Endothelial cell of umbilical vein (primary cell): ENCODE data around the gene LRRC56. TPM values are rescaled to one million over a fixed set of nuclear protein-coding genes. Genes with fewer than 3 reads are reported as not detected.

Experiments used
- BruUV-seq: library from RNA; stranded (reverse); fragments of 400-500 nt; replicated peaks from 2 replicates; lab custom pipeline; 2021; lab: Mats Ljungman, UMichigan
- CTCF ChIA-PET: fragments of 300-600, 350-600 bp; sonication (Branson Sonifier 250); formaldehyde crosslinking; loops from one replicate; lab custom pipeline; 2021; ENCODE audit warnings: antibody characterized with exemption, inconsistent platforms; lab: Charles Lee
- POLR2A ChIA-PET: fragments of 300-600, 350-600 bp; sonication (Branson Sonifier 250); formaldehyde crosslinking; loops from one replicate; lab custom pipeline; 2021; ENCODE audit warnings: antibody characterized with exemption, inconsistent platforms; lab: Charles Lee
- DNase-seq: peaks from one replicate; pipeline ENCODE4 v3.0.0-alpha.2; 2011; ENCODE audit warnings: low read depth, low spot score
- FAIRE-seq: peaks from 2 replicates; lab custom pipeline; 2011; peaks lifted over from hg19 to GRCh38; lab: Jason Lieb, UNC
- H2AFZ ChIP-seq: 2 replicates; pipeline ENCODE4 v1.6.0; 2012; ENCODE audit warnings: low read depth, low read length, control low read depth, inconsistent platforms
- H3K27ac ChIP-seq: 2 replicates; pipeline ENCODE4 v1.5.1; 2011; ENCODE audit warnings: low read depth, mild to moderate bottlenecking, control low read depth, low read length, moderate library complexity; ENCODE audit not compliant: insufficient read depth
- H3K27me3 ChIP-seq, 2 experiments: 2 replicates each; pipeline versions ENCODE4 v1.6.0 to v1.6.1; 2011; ENCODE audit warnings: low read length in 2 of 2, mixed read lengths in 1 of 2; ENCODE audit not compliant: control insufficient read depth in 2 of 2, insufficient read depth in 2 of 2
- H3K36me3 ChIP-seq, 2 experiments: 2 replicates in 1 of 2; 3 replicates in 1 of 2; pipeline ENCODE4 v1.5.1; 2011; ENCODE audit warnings: low read length in 2 of 2, mild to moderate bottlenecking in 1 of 2, moderate library complexity in 1 of 2; ENCODE audit not compliant: control insufficient read depth in 2 of 2, insufficient read depth in 2 of 2; ENCODE audit errors: extremely low read depth in 1 of 2
- H3K4me1 ChIP-seq: 3 replicates; pipeline ENCODE4 v1.5.1; 2011; ENCODE audit warnings: mild to moderate bottlenecking, low read length; ENCODE audit not compliant: control insufficient read depth, insufficient read depth; ENCODE audit errors: extremely low read depth
- H3K4me2 ChIP-seq: 2 replicates; pipeline ENCODE4 v1.6.1; 2011; ENCODE audit warnings: low read length, control low read depth, mixed read lengths; ENCODE audit not compliant: insufficient read depth
- H3K4me3 ChIP-seq, 3 experiments: fragments of 200-600 bp in 1 of 3; sonication (generic), shearing (Covaris generic) in 1 of 3; replicated peaks in 1 of 3; 2 replicates each; pipeline ENCODE4 v1.5.1; 2011 to 2016; ENCODE audit warnings: control low read depth in 3 of 3, low read length in 3 of 3, mild to moderate bottlenecking in 2 of 3, inconsistent platforms in 1 of 3, low read depth in 1 of 3, moderate library complexity in 1 of 3; ENCODE audit not compliant: insufficient read depth in 1 of 3
- H3K79me2 ChIP-seq: 2 replicates; pipeline ENCODE4 v1.6.0; 2012; ENCODE audit warnings: low read length, inconsistent platforms; ENCODE audit not compliant: control insufficient read depth, insufficient read depth
- H3K9ac ChIP-seq: replicated peaks from 2 replicates; pipeline ENCODE3; 2011; ENCODE audit warnings: low read length, control low read depth; ENCODE audit not compliant: insufficient read depth; ENCODE audit errors: extremely low read depth
- H3K9me1 ChIP-seq: replicated peaks from 3 replicates; pipeline ENCODE4 v1.6.0; 2011; ENCODE audit warnings: mild to moderate bottlenecking, low read length; ENCODE audit not compliant: control insufficient read depth, insufficient read depth; ENCODE audit errors: extremely low read depth
- H3K9me3 ChIP-seq: replicated peaks from 2 replicates; pipeline ENCODE4 v1.5.1; 2012; ENCODE audit warnings: low read length, inconsistent platforms; ENCODE audit not compliant: control insufficient read depth, insufficient read depth
- H4K20me1 ChIP-seq: replicated peaks from 2 replicates; pipeline ENCODE3; 2011; ENCODE audit warnings: mild to moderate bottlenecking, low read length; ENCODE audit not compliant: control insufficient read depth, insufficient read depth; ENCODE audit errors: extremely low read depth
- EZH2 ChIP-seq: IDR thresholded peaks from 2 replicates; pipeline ENCODE4 v1.6.1; 2012; ENCODE audit warnings: borderline replicate concordance, low read depth, mild to moderate bottlenecking, moderate library complexity, low read length, inconsistent platforms; ENCODE audit not compliant: severe bottlenecking
- FOS ChIP-seq: IDR thresholded peaks from 2 replicates; pipeline ENCODE4 v1.6.1; 2011; ENCODE audit warnings: mild to moderate bottlenecking, low read length, moderate library complexity, borderline replicate concordance; ENCODE audit not compliant: insufficient read depth
- GATA2 ChIP-seq: IDR thresholded peaks from 2 replicates; pipeline ENCODE4 v1.7.0; 2011; ENCODE audit warnings: low read depth, mild to moderate bottlenecking, moderate library complexity, mixed read lengths, low read length; ENCODE audit not compliant: insufficient read length, insufficient read depth
- JUN ChIP-seq: IDR thresholded peaks from 2 replicates; pipeline ENCODE4 v1.6.1; 2011; ENCODE audit warnings: borderline replicate concordance, low read depth; ENCODE audit not compliant: insufficient read length, insufficient read depth
- MYC ChIP-seq: IDR thresholded peaks from one replicate; pipeline ENCODE4 v1.6.1; 2011; ENCODE audit warnings: mild to moderate bottlenecking, low read depth, low read length
- POLR2A ChIP-seq: IDR thresholded peaks from 2 replicates; pipeline ENCODE4 v1.6.1; 2012; ENCODE audit warnings: low read depth, mild to moderate bottlenecking, control low read depth, low read length
- POLR2AphosphoS5 ChIP-seq: IDR thresholded peaks from 2 replicates; pipeline ENCODE4 v1.6.1; 2012; ENCODE audit warnings: low read depth, mild to moderate bottlenecking, control low read depth, low read length, moderate library complexity; ENCODE audit not compliant: insufficient read depth
- dilution Hi-C: fragments of 300-500 bp; cut with MboI; formaldehyde crosslinking; loops from one replicate; pipeline ENCODE4 v1.15.0; 2019; ENCODE audit warnings: low sequenced_read_pairs; ENCODE audit not compliant: extremely low pct_ligation_motif_present
- intact Hi-C: fragments of 100-400 bp; cut with micrococcal nuclease; formaldehyde crosslinking; loops from one replicate; pipeline ENCODE4 v1.10.0; 2022
- polyA plus RNA-seq, 4 experiments: library from polyadenylated mRNA; depleted of rRNA in 3 of 4; stranded (reverse) in 3 of 4; unstranded in 1 of 4; fragments of >200 nt; gene quantifications; 2 replicates each; pipeline versions ENCODE4 v1.2.1 to v1.2.3, GENCODE V29; 2011 to 2012; ENCODE audit warnings: missing spikeins in 1 of 4
- total RNA-seq: library from RNA; stranded (reverse); gene quantifications from 2 replicates; pipeline ENCODE4 v1.2.3, GENCODE V29; 2021
- TF ChIP-seq, protein P1 (sequence below), 2 donors: IDR thresholded peaks; 1 replicate in 1 of 2; 2 replicates in 1 of 2; pipeline ENCODE4 v1.5.1; 2011; ENCODE audit warnings: low read length in 2 of 2, mild to moderate bottlenecking in 2 of 2, moderate library complexity in 2 of 2, control low read depth in 1 of 2, inconsistent platforms in 1 of 2, low read depth in 1 of 2; ENCODE audit not compliant: insufficient read depth in 1 of 2; ENCODE audit errors: extremely low read depth in 1 of 2
- TF ChIP-seq, protein P2 (sequence below): IDR thresholded peaks from 2 replicates; pipeline ENCODE4 v1.6.1; 2011; ENCODE audit not compliant: insufficient read depth, insufficient read length

The LRRC56 gene
- total and polyA plus RNA-seq, 2 donors (not counting 3 experiments of a cell fraction or from before 2014, with no cell fraction given): 0.47 to 0.55 TPM

DNA sequence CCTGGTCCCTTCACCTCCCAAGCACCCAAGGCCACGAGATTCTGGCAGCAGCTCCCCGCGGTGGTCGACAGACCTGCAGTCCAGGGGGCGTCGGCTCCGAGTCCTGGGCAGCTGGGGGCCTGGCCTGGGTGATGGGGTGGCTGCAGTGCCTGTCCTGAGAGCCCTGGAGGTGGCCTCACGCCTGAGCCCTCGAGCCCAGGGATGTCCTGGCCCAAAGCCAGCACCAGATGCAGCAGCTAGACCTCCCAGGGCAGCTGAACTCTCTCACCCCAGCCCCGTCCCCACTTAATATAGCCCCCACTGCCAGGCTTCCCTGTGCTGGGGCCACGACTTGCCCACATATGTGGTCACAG lies 16.6 kb downstream of the LRRC56 start:
- intact Hi-C loops (no loop called here), dilution Hi-C loops (no loop called here)
- Histone ChIP-seq H3K9me1 (no peaks in the 10 kb centered on the region), H3K79me2 (no peaks in the 10 kb centered on the region), H2AFZ (no peak overlapping the region), H3K27me3 (peaks cover 13 to 21% of the 10 kb centered on the region in 2 experiments), H4K20me1 (no peaks in the 10 kb centered on the region), H3K9me3 (no peaks in the 10 kb centered on the region), H3K9ac (no peak overlapping the region), H3K4me2 (no peak overlapping the region), H3K4me3 (no peak overlapping the region), H3K27ac (no peak overlapping the region), H3K36me3 (no peaks in the 10 kb centered on the region), H3K4me1 (peaks cover 3% of the 10 kb centered on the region)
- FAIRE-seq: no peak
- no TSS peak for BruUV-seq
- DNase-seq: no peak
- no peak for TF ChIP-seq GATA2
- TF ChIP-seq JUN: no peak
- no peak for TF ChIP-seq EZH2
- TF ChIP-seq FOS: no peak
- no peak for TF ChIP-seq POLR2AphosphoS5
- ChIA-PET POLR2A (no interaction called here), CTCF (interaction anchor here (0.9 to 2.2 kb wide), 7 partner anchors 9 to 173 kb away, joined by 3 to 26 read pairs (median 7); partner anchors contain the start of gene HRAS)

DNA sequence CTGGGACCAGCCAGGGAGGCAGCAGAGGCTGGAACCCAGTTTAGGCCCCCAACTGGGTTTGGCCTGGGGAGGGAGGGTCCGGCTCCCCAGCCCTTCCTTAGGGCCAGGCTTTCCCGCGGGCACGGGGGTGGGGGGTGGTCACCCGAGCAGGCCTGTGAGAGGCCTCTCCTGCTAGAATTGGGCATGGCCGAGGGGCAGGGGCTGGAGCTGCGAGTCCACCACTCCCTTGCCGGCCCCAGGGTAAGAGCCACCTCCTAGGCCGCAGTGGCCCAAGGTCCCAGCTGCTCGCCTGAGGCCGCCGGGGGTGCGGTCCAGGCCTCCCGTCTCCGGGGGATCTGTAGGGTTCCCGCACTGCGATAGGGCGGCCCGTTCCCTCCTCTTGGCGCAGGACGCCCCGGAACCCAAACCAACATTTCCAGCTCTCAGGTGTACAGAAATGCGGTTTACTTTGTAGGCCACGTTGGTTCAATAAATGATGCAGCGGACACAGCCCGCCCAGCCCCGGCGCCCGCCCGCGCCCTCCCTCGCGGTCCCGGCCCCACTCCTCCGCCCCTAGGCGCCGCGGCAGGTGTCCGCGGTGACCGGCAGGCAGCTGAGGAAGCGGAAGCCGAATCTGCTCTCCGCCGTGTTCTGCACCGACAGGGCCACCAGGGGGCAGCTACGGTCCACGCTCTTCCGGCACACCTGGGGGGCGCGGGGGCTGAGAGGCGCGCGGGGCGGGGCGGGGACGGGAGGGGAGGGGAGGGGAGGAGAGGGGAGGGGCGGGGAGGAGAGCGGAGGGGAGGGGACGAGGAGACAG lies 17.3 kb downstream of the LRRC56 start:
- DNase-seq: no peak
- Histone ChIP-seq H3K9me3 (no peaks in the 10 kb centered on the region), H2AFZ (no peak overlapping the region), H3K4me3 (no peak overlapping the region), H3K4me2 (no peak overlapping the region), H3K27ac (no peak overlapping the region), H3K27me3 (peaks cover 13 to 21% of the 10 kb centered on the region in 2 experiments), H3K36me3 (no peaks in the 10 kb centered on the region), H3K9ac (no peak overlapping the region), H4K20me1 (no peaks in the 10 kb centered on the region), H3K79me2 (no peaks in the 10 kb centered on the region), H3K4me1 (peaks cover 3% of the 10 kb centered on the region), H3K9me1 (no peaks in the 10 kb centered on the region)
- dilution Hi-C loops: no loop called here
- TF ChIP-seq FOS (no peak), MYC (no peak), GATA2 (no peak), POLR2A (no peak), EZH2 (no peak), POLR2AphosphoS5 (no peak)
- TF ChIP-seq, protein P1, sequence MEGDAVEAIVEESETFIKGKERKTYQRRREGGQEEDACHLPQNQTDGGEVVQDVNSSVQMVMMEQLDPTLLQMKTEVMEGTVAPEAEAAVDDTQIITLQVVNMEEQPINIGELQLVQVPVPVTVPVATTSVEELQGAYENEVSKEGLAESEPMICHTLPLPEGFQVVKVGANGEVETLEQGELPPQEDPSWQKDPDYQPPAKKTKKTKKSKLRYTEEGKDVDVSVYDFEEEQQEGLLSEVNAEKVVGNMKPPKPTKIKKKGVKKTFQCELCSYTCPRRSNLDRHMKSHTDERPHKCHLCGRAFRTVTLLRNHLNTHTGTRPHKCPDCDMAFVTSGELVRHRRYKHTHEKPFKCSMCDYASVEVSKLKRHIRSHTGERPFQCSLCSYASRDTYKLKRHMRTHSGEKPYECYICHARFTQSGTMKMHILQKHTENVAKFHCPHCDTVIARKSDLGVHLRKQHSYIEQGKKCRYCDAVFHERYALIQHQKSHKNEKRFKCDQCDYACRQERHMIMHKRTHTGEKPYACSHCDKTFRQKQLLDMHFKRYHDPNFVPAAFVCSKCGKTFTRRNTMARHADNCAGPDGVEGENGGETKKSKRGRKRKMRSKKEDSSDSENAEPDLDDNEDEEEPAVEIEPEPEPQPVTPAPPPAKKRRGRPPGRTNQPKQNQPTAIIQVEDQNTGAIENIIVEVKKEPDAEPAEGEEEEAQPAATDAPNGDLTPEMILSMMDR (IDR thresholded peaks at IDR 0.05; ENCODE audit: extremely low read depth in 1 of 2, insufficient read depth in 1 of 2, low read depth in 1 of 2, low read length in 2 of 2): peak in 1 of 2 donors; percentile 54
- TF ChIP-seq, protein P2, sequence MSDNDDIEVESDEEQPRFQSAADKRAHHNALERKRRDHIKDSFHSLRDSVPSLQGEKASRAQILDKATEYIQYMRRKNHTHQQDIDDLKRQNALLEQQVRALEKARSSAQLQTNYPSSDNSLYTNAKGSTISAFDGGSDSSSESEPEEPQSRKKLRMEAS: no peak
- CTCF ChIA-PET: interaction anchor here (0.6 to 2.2 kb wide), 14 partner anchors 9 to 202 kb away, joined by 3 to 26 read pairs (median 5); partner anchors contain the start of gene HRAS
- BruUV-seq: no TSS peak
- intact Hi-C loops: loop anchor here (5.0 kb wide), 1 partner anchor 173 kb away; no protein-coding TSS in a partner anchor
- FAIRE-seq: no peak
- POLR2A ChIA-PET: interaction anchor here (0.7 to 1.2 kb wide), 2 partner anchors 145 to 265 kb away, joined by 3 read pairs; partner anchors contain the start of gene PNPLA2
